Activated effector memory CD4-positive, alpha-beta T cell treated with Interleukin-2 at 50 U/mL for 16 hours (primary cell): ENCODE results near the gene HPS5.
"Not testable (repeated sequence)": the region's sequence is repeated elsewhere in the genome, so short reads cannot be mapped to it uniquely, and the experiment has no call there.

ENCODE experiments used
- DNase-seq: peaks from one replicate; pipeline ENCODE4 v3.0.0-alpha.2; 2020

HPS5 gene

GRCh38 chr11:18321969-18322711 is at the start of gene HPS5, which contains the start of gene GTF2H1:
HPS5 (minus strand) TSS chr11:18322140; CDS start chr11:18317858, 4,282 bp downstream.
GTF2H1 (plus strand) TSS chr11:18322567; CDS start chr11:18333075, 10,508 bp downstream.
- DNase-seq = peak; percentile 91

- DNase-seq = no peak
Observed at GRCh38 chr11:18371279-18371678, 49.3 kb upstream of the HPS5 start.

GRCh38 chr11:18369398-18369797 is 47.5 kb upstream of the HPS5 start:
- DNase-seq = no peak

- DNase-seq = no peak
Observed at GRCh38 chr11:18368221-18368620, 46.3 kb upstream of the HPS5 start.

GRCh38 chr11:18367431-18367830 is 45.5 kb upstream of the HPS5 start:
- no peak for DNase-seq

- DNase-seq = no peak
Observed at GRCh38 chr11:18366286-18366685, 44.3 kb upstream of the HPS5 start.

- DNase-seq = no peak
Observed at GRCh38 chr11:18365741-18366140, 43.8 kb upstream of the HPS5 start.

GRCh38 chr11:18364495-18365073 is 42.6 kb upstream of the HPS5 start:
- no peak for DNase-seq

GRCh38 chr11:18361154-18361553 is 39.2 kb upstream of the HPS5 start:
- DNase-seq = no peak

- DNase-seq = no peak
Observed at GRCh38 chr11:18358646-18359045, 36.7 kb upstream of the HPS5 start.

GRCh38 chr11:18352581-18352980 is 30.6 kb upstream of the HPS5 start:
- no peak for DNase-seq

- no peak for DNase-seq
Observed at GRCh38 chr11:18347471-18348125, 25.7 kb upstream of the HPS5 start.

GRCh38 chr11:18332891-18333290 is 11.0 kb upstream of the HPS5 start:
- no peak for DNase-seq

GRCh38 chr11:18332302-18332701 is 10.4 kb upstream of the HPS5 start:
- DNase-seq = no peak

- no peak for DNase-seq
Observed at GRCh38 chr11:18330921-18331320, 9.0 kb upstream of the HPS5 start.

- DNase-seq = no peak
Observed at GRCh38 chr11:18329196-18329870, 7.4 kb upstream of the HPS5 start.

GRCh38 chr11:18324381-18324780 is 2.4 kb upstream of the HPS5 start:
- DNase-seq = no peak

- not testable (repeated sequence) for DNase-seq
Observed at GRCh38 chr11:18323881-18324280, 1.9 kb upstream of the HPS5 start.

- no peak for DNase-seq
Observed at GRCh38 chr11:18322818-18323570, 1.1 kb upstream of the HPS5 start.

- DNase-seq = no peak
Observed at GRCh38 chr11:18321578-18321968, 367 bp downstream of the HPS5 start.

- no peak for DNase-seq
Observed at GRCh38 chr11:18320617-18321016, 1.3 kb downstream of the HPS5 start.

- DNase-seq = no peak
Observed at GRCh38 chr11:18319914-18320313, 2.0 kb downstream of the HPS5 start.

- no peak for DNase-seq
Observed at GRCh38 chr11:18317551-18317950, 4.4 kb downstream of the HPS5 start.
